Measurements from ENCODE around the gene QSOX1. TPM values are rescaled to one million over a fixed set of nuclear protein-coding genes. Genes with fewer than 3 reads are reported as not detected.

QSOX1 gene
- total RNA-seq, 1 experiment from 2014 or later, result 12.1 TPM

DNA sequence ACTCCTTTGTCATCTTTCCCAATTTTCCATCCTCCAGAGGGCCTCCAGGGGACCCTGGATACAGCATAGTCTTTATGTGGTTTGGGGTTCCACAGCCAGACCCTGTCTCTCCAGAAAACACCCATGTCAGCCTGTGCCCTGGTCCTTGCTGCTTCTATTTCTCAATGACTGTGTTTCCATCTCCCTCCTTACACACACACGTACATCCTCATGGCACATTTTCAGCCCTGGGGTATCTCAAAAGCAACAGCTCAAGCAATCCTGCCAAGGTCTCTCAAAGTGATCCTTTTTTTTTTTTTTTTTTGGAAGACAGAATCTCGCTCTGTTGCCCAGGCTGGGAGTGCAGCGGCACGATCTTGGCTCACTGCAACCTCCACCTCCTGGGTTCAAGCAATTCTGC, 22.3 kb downstream of the QSOX1 start:
- H3K4me3 ChIP-seq (ENCODE audit: low read depth, low read length), result no peak overlapping the region
- Mint-ChIP-seq H3K4me1 (ENCODE audit: low read depth, unreplicated experiment) (no peaks in the 10 kb centered on the region), H3K27me3 (ENCODE audit: insufficient read depth, unreplicated experiment) (no peaks in the 10 kb centered on the region), H3K4me3 (ENCODE audit: unreplicated experiment) (no peak overlapping the region), H3K36me3 (ENCODE audit: insufficient read depth, unreplicated experiment) (no peaks in the 10 kb centered on the region), H3K9me3 (ENCODE audit: unreplicated experiment) (no peaks in the 10 kb centered on the region), H3K27ac (ENCODE audit: unreplicated experiment) (no peak overlapping the region)
- TF ChIP-seq, protein P1, sequence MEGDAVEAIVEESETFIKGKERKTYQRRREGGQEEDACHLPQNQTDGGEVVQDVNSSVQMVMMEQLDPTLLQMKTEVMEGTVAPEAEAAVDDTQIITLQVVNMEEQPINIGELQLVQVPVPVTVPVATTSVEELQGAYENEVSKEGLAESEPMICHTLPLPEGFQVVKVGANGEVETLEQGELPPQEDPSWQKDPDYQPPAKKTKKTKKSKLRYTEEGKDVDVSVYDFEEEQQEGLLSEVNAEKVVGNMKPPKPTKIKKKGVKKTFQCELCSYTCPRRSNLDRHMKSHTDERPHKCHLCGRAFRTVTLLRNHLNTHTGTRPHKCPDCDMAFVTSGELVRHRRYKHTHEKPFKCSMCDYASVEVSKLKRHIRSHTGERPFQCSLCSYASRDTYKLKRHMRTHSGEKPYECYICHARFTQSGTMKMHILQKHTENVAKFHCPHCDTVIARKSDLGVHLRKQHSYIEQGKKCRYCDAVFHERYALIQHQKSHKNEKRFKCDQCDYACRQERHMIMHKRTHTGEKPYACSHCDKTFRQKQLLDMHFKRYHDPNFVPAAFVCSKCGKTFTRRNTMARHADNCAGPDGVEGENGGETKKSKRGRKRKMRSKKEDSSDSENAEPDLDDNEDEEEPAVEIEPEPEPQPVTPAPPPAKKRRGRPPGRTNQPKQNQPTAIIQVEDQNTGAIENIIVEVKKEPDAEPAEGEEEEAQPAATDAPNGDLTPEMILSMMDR (IDR thresholded peaks at IDR 0.05; ENCODE audit: insufficient read depth in 1 of 2, low read depth in 1 of 2, low read length in 1 of 2, severe bottlenecking in 1 of 2, unreplicated experiment in 1 of 2), result no peak
- no peaks in the 10 kb centered on the region for H3K27me3 ChIP-seq (replicated peaks; ENCODE audit: control insufficient read depth, insufficient read depth, low read length)
- ChIA-PET POLR2A (no interaction called here), CTCF (interaction anchor here (0.6 to 1.3 kb wide), 4 partner anchors 8 to 832 kb away, joined by 3 to 6 read pairs (median 3); no protein-coding TSS in a partner anchor)
- no peak for DNase-seq
- intact Hi-C loops (cut with micrococcal nuclease; ENCODE audit: unreplicated experiment), result no loop called here
- no peaks in the 10 kb centered on the region for H3K36me3 ChIP-seq (ENCODE audit: control insufficient read depth, insufficient read depth, low read length)
- H3K9me3 ChIP-seq, result no peaks in the 10 kb centered on the region
- BruUV-seq (replicated peaks), result no TSS peak
- H3K4me1 ChIP-seq, result no peaks in the 10 kb centered on the region

DNA sequence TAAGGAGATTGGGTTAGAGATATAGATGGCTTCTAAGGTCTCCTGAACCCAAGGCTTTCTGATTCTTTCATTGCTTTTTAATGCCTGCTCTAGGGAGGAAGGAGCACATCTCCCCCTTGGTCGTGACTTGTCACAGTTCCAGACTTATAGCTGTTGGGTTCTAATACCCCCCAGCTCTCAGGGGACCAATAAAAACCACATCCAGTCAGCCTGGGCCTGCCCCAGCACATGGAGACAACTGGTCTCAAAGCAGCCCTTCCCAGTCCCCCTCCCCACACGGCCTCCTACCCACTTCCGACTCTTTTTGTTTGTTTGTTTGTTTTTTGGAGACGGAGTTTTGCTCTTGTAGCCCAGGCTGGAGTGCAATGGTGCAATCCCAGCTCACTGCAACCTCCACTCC, 23.3 kb downstream of the QSOX1 start:
- no TSS peak for BruUV-seq (replicated peaks)
- Mint-ChIP-seq H3K9me3 (ENCODE audit: unreplicated experiment) (no peaks in the 10 kb centered on the region), H3K36me3 (ENCODE audit: insufficient read depth, unreplicated experiment) (no peaks in the 10 kb centered on the region), H3K4me1 (ENCODE audit: low read depth, unreplicated experiment) (no peaks in the 10 kb centered on the region), H3K27ac (ENCODE audit: unreplicated experiment) (no peak overlapping the region), H3K4me3 (ENCODE audit: unreplicated experiment) (no peak overlapping the region), H3K27me3 (ENCODE audit: insufficient read depth, unreplicated experiment) (no peaks in the 10 kb centered on the region)
- ChIA-PET POLR2A (no interaction called here), CTCF (interaction anchor here (1.3 to 3.8 kb wide), 3 partner anchors 10 to 75 kb away, joined by 3 to 26 read pairs (median 5); no protein-coding TSS in a partner anchor)
- TF ChIP-seq, protein P1 (IDR thresholded peaks at IDR 0.05; ENCODE audit: insufficient read depth in 1 of 2, low read depth in 1 of 2, low read length in 1 of 2, severe bottlenecking in 1 of 2, unreplicated experiment in 1 of 2), result no peak
- Histone ChIP-seq H3K4me1 (no peaks in the 10 kb centered on the region), H3K27me3 (replicated peaks; ENCODE audit: control insufficient read depth, insufficient read depth, low read length) (no peaks in the 10 kb centered on the region), H3K36me3 (ENCODE audit: control insufficient read depth, insufficient read depth, low read length) (no peaks in the 10 kb centered on the region), H3K9me3 (no peaks in the 10 kb centered on the region), H3K4me3 (ENCODE audit: low read depth, low read length) (no peak overlapping the region)
- intact Hi-C loops (cut with micrococcal nuclease; ENCODE audit: unreplicated experiment), result loop anchor here (1.0 to 2.0 kb wide), 3 partner anchors 61 to 363 kb away; no protein-coding TSS in a partner anchor
- DNase-seq, result no peak

DNA sequence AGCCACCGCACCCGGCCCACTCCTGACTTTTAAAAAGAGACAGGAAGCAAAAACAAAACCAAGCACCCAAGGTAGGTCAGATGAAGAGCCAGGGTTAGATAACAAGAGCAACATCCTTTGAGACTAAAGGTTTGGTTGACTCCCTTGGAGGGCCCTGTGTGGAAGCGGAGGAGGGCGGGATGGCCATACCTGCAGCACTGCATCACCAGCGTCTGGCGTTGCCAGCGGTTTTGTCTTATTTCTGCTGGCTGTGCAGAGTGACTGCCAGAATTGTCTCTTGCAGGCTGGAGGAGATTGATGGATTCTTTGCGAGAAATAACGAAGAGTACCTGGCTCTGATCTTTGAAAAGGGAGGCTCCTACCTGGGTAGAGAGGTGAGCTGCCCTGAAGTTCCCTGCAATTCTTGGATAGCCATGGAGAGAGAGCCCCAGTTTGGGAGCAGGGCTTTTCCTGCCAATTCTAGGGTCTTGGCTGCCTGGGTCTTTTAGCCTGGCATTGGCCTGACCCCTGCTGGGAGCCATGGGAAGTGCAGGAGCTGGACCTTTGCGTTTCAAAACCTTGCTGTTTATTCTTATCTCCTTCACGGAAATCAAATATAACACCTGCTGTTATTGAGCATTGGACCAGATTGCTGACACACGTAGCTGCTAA, 24.0 kb downstream of the QSOX1 start:
- DNase-seq, result peak; percentile 64 to 80
- Histone ChIP-seq H3K9me3 (no peaks in the 10 kb centered on the region), H3K4me1 (no peaks in the 10 kb centered on the region), H3K27me3 (replicated peaks; ENCODE audit: control insufficient read depth, insufficient read depth, low read length) (no peaks in the 10 kb centered on the region), H3K36me3 (ENCODE audit: control insufficient read depth, insufficient read depth, low read length) (no peaks in the 10 kb centered on the region), H3K4me3 (ENCODE audit: low read depth, low read length) (no peak overlapping the region)
- ChIA-PET CTCF (interaction anchor here (0.5 to 3.8 kb wide), 17 partner anchors 8 to 472 kb away, joined by 3 to 26 read pairs (median 4); partner anchors contain the start of genes QSOX1 and TOR1AIP1), POLR2A (interaction anchor here (1.0 kb wide), 1 partner anchor 21 kb away, joined by 3 read pairs; no protein-coding TSS in a partner anchor)
- H3K27me3 Mint-ChIP-seq (ENCODE audit: insufficient read depth, unreplicated experiment), result no peaks in the 10 kb centered on the region
- no peak overlapping the region for H3K4me3 Mint-ChIP-seq (ENCODE audit: unreplicated experiment)
- H3K4me1 Mint-ChIP-seq (ENCODE audit: low read depth, unreplicated experiment), result no peaks in the 10 kb centered on the region
- intact Hi-C loops (cut with micrococcal nuclease; ENCODE audit: unreplicated experiment), result loop anchor here (1.0 to 2.0 kb wide), 4 partner anchors 62 to 472 kb away; no protein-coding TSS in a partner anchor
- H3K27ac Mint-ChIP-seq (ENCODE audit: unreplicated experiment), result no peak overlapping the region
- BruUV-seq (replicated peaks), result no TSS peak
- TF ChIP-seq, protein P1 (IDR thresholded peaks at IDR 0.05; ENCODE audit: insufficient read depth in 1 of 2, low read depth in 1 of 2, low read length in 1 of 2, severe bottlenecking in 1 of 2, unreplicated experiment in 1 of 2), result peak; percentile 92 to 98
- no peaks in the 10 kb centered on the region for H3K36me3 Mint-ChIP-seq (ENCODE audit: insufficient read depth, unreplicated experiment)
- no peaks in the 10 kb centered on the region for H3K9me3 Mint-ChIP-seq (ENCODE audit: unreplicated experiment)
